K562 (cell line): ENCODE data around the gene NFE2. TPM values are rescaled to one million over a fixed set of nuclear protein-coding genes. Genes with fewer than 3 reads are reported as not detected.

ENCODE experiments used
- CEBPG ChIP-seq, 3 experiments: fragments of 200-800 bp in 1 of 3; sonication (Bioruptor generic) in 1 of 3; sonication (generic) in 1 of 3; formaldehyde crosslinking in 1 of 3; IDR thresholded peaks in 2 of 3; conservative IDR thresholded peaks in 1 of 3; 2 replicates each; pipeline versions ENCODE4 v1.6.1 to v1.8.0; 2016 to 2022; ENCODE audit warnings: missing compliant biosample characterization in 2 of 3, missing genetic modification characterization in 2 of 3, mild to moderate bottlenecking in 1 of 3, missing genetic modification reagents in 1 of 3
- CTBP1 ChIP-seq: fragments of 450-650 bp; IDR thresholded peaks from 2 replicates; pipeline ENCODE4 v1.6.1; 2016; ENCODE audit warnings: borderline replicate concordance
- ELF1 ChIP-seq: fragments of 200-800 bp; sonication (Bioruptor generic); IDR thresholded peaks from 2 replicates; pipeline ENCODE4 v1.6.1; 2016; ENCODE audit warnings: missing genetic modification characterization, missing compliant biosample characterization
- ETV1 ChIP-seq: fragments of 450-650 bp; conservative IDR thresholded peaks from 2 replicates; pipeline ENCODE4 v1.6.1; 2016; ENCODE audit warnings: missing genetic modification characterization, control low read depth, low read depth, missing compliant biosample characterization
- FOXM1 ChIP-seq, 2 experiments: fragments of 450-650 bp in 1 of 2; sonication (generic) in 1 of 2; formaldehyde crosslinking in 1 of 2; IDR thresholded peaks; 2 replicates each; pipeline versions ENCODE4 v1.6.1 to v1.9.0; 2017 to 2022; ENCODE audit warnings: low read depth in 2 of 2, mild to moderate bottlenecking in 2 of 2, missing genetic modification reagents in 1 of 2, moderate library complexity in 1 of 2
- HOMEZ ChIP-seq: fragments of 250-450 bp; sonication (Bioruptor Pico); IDR thresholded peaks from 2 replicates; pipeline ENCODE4 v1.4.0; 2020; ENCODE audit warnings: mild to moderate bottlenecking, moderate library complexity
- KLF16 ChIP-seq: IDR thresholded peaks from 2 replicates; pipeline ENCODE4 v1.6.1; 2016; ENCODE audit warnings: antibody characterized with exemption
- MCM5 ChIP-seq: fragments of 450-650 bp; IDR thresholded peaks from 2 replicates; pipeline ENCODE4 v1.6.1; 2016; ENCODE audit warnings: low read depth
- NFIC ChIP-seq: fragments of 450-650 bp; IDR thresholded peaks from 2 replicates; pipeline ENCODE4 v1.6.1; 2017; ENCODE audit warnings: mild to moderate bottlenecking, inconsistent platforms
- SAFB2 ChIP-seq: fragments of 200-400 bp; formaldehyde crosslinking; IDR thresholded peaks from 2 replicates; pipeline ENCODE4 v1.6.1; 2018; ENCODE audit warnings: borderline replicate concordance, low read length, low read depth, moderate library complexity; ENCODE audit not compliant: severe bottlenecking
- SMC3 ChIP-seq: conservative IDR thresholded peaks from 2 replicates; pipeline ENCODE4 v1.6.1; 2011; ENCODE audit warnings: low read depth, low read length, improper control_type of control experiment; ENCODE audit not compliant: insufficient read depth
- SPI1 ChIP-seq: IDR thresholded peaks from 2 replicates; pipeline ENCODE4 v1.6.1; 2011; ENCODE audit warnings: low read depth, low read length, control low read depth, borderline replicate concordance
- TBP ChIP-seq: optimal IDR thresholded peaks from 2 replicates; pipeline ENCODE3; 2011; ENCODE audit warnings: low read depth, low read length, improper control_type of control experiment
- ZNF584 ChIP-seq: fragments of 200-800 bp; sonication (Bioruptor generic); IDR thresholded peaks from 2 replicates; pipeline ENCODE4 v1.6.1; 2016; ENCODE audit warnings: low read depth, mild to moderate bottlenecking, missing genetic modification characterization, missing compliant biosample characterization
- ZNF589 ChIP-seq: fragments of 200-800 bp; sonication (Bioruptor generic); IDR thresholded peaks from 2 replicates; pipeline ENCODE4 v1.6.1; 2016; ENCODE audit warnings: low read depth, missing genetic modification characterization, missing compliant biosample characterization
- ZNF785 ChIP-seq: fragments of 250-450 bp; sonication (Bioruptor Pico); IDR thresholded peaks from 2 replicates; pipeline ENCODE4 v1.4.0; 2020; ENCODE audit warnings: mild to moderate bottlenecking
- polyA plus RNA-seq, 8 experiments: library from polyadenylated mRNA; depleted of rRNA in 4 of 8; stranded (reverse) in 5 of 8; unstranded in 3 of 8; fragments of >200 nt; fragmentation: Nextera tagmentation in 2 of 8; fragmentation: Illumina TruSeq in 1 of 8; extraction: Ambion mirVana in 2 of 8; extraction: Trizol in 1 of 8; gene quantifications; 2 replicates each; pipeline versions ENCODE4 v1.2.1 to v1.2.3, GENCODE V29; 2011 to 2014; ENCODE audit warnings: inconsistent platforms in 1 of 8, missing spikeins in 1 of 8
- total RNA-seq, 7 experiments: library from RNA; depleted of rRNA in 6 of 7; stranded (reverse); fragments of >200 nt in 6 of 7; fragmentation: Illumina TruSeq in 2 of 7; extraction: Trizol in 2 of 7; gene quantifications; 2 replicates each; pipeline versions ENCODE4 v1.2.1 to v1.2.3, GENCODE V29; 2011 to 2021; ENCODE audit warnings: low replicate concordance in 1 of 7
- TF ChIP-seq, protein P1 (sequence below): IDR thresholded peaks from 2 replicates; pipeline ENCODE4 v1.6.1; 2014; ENCODE audit warnings: antibody characterized with exemption
- TF ChIP-seq, protein P2 (sequence below): fragments of 450-650 bp; formaldehyde crosslinking; IDR thresholded peaks from 2 replicates; pipeline ENCODE4 v1.4.0; 2020; ENCODE audit warnings: mild to moderate bottlenecking, moderate library complexity
- TF ChIP-seq, protein P3 (sequence below): fragments of 150-350 bp; conservative IDR thresholded peaks from 2 replicates; pipeline ENCODE4 v1.6.1; 2014; ENCODE audit warnings: low read length

NFE2 gene
- total and polyA plus RNA-seq, 9 of the 15 experiments (the other 6 are each of a cell fraction or from before 2014, with no cell fraction given): 12.3 to 282 (median 208) TPM

DNA sequence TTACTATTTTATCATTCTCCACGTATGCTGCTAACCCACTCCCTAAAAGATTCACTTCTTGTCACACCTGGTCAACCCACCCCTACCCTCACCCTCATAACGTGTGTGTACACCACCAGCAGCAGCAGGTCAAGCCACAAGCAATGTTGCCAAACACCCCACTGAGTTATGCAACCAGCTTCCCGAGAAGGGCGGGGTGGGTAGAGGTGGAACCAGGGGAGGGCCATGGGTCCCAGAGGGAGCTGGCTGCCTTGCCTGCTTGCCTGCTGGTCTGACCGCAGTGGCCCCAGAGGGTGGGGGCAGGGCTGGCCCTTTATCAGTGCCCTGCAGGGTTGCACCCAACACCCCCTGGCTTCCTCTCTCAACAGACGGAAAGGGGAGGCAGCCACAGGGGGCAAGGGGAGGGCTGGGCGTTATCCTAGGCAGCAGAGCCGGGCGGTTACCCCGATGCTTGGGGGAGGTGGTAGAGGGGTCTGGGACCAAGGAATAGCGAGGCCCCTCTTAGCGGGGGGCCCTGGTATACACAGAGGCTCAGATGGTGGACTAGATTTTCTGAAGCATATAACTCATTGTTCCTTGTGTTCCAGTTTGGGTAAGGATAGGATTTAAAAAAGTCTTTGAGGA lies 3.5 kb upstream of the NFE2 start (continued):
- TF ChIP-seq, protein P1, sequence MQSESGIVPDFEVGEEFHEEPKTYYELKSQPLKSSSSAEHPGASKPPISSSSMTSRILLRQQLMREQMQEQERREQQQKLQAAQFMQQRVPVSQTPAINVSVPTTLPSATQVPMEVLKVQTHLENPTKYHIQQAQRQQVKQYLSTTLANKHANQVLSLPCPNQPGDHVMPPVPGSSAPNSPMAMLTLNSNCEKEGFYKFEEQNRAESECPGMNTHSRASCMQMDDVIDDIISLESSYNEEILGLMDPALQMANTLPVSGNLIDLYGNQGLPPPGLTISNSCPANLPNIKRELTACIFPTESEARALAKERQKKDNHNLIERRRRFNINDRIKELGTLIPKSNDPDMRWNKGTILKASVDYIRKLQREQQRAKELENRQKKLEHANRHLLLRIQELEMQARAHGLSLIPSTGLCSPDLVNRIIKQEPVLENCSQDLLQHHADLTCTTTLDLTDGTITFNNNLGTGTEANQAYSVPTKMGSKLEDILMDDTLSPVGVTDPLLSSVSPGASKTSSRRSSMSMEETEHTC: peak; percentile 82; the same call in 1 of the 2 replicates
- TF ChIP-seq KLF16: peak; percentile 99
- TF ChIP-seq ZNF584 (CRISPR knock-in tag): peak; percentile 50
- TF ChIP-seq, protein P2, sequence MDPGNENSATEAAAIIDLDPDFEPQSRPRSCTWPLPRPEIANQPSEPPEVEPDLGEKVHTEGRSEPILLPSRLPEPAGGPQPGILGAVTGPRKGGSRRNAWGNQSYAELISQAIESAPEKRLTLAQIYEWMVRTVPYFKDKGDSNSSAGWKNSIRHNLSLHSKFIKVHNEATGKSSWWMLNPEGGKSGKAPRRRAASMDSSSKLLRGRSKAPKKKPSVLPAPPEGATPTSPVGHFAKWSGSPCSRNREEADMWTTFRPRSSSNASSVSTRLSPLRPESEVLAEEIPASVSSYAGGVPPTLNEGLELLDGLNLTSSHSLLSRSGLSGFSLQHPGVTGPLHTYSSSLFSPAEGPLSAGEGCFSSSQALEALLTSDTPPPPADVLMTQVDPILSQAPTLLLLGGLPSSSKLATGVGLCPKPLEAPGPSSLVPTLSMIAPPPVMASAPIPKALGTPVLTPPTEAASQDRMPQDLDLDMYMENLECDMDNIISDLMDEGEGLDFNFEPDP (CRISPR knock-in tag): no peak
- TF ChIP-seq NFIC: peak; percentile 96
- peak; percentile 47 for TF ChIP-seq TBP
- peak; percentile 93 for TF ChIP-seq CTBP1
- TF ChIP-seq SMC3: peak; percentile 30; the same call in 1 of the 2 replicates
- TF ChIP-seq, protein P3, sequence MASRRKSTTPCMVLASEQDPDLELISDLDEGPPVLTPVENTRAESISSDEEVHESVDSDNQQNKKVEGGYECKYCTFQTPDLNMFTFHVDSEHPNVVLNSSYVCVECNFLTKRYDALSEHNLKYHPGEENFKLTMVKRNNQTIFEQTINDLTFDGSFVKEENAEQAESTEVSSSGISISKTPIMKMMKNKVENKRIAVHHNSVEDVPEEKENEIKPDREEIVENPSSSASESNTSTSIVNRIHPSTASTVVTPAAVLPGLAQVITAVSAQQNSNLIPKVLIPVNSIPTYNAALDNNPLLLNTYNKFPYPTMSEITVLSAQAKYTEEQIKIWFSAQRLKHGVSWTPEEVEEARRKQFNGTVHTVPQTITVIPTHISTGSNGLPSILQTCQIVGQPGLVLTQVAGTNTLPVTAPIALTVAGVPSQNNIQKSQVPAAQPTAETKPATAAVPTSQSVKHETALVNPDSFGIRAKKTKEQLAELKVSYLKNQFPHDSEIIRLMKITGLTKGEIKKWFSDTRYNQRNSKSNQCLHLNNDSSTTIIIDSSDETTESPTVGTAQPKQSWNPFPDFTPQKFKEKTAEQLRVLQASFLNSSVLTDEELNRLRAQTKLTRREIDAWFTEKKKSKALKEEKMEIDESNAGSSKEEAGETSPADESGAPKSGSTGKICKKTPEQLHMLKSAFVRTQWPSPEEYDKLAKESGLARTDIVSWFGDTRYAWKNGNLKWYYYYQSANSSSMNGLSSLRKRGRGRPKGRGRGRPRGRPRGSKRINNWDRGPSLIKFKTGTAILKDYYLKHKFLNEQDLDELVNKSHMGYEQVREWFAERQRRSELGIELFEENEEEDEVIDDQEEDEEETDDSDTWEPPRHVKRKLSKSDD: 0 out of 2 replicates have a peak, but pooled peaks have one; percentile 17
- TF ChIP-seq FOXM1 (IDR thresholded peaks at IDR 0.05; ENCODE audit: low read depth): peak; percentile 92
- no peak for TF ChIP-seq FOXM1 (CRISPR knock-in tag; IDR thresholded peaks at IDR 0.05; ENCODE audit: low read depth)
- TF ChIP-seq MCM5: no peak
- TF ChIP-seq CEBPG (CRISPR knock-in tag; IDR thresholded peaks at IDR 0.05): peak; percentile 99
- peak; percentile 97 to 99 for TF ChIP-seq CEBPG (tag; conservative IDR thresholded peaks at IDR 0.05 in 1 of 2, IDR thresholded peaks at IDR 0.05 in 1 of 2)
- TF ChIP-seq ZNF589 (CRISPR knock-in tag): peak; percentile 92
- TF ChIP-seq ETV1 (tag): peak; percentile 94
- TF ChIP-seq ZNF785: no peak
- no peak for TF ChIP-seq ELF1 (tag)
- TF ChIP-seq SAFB2: no peak
- no peak for TF ChIP-seq HOMEZ
- peak; percentile 90 for TF ChIP-seq SPI1
